Hindlimb muscle (tissue), 1 donor: Measurements from ENCODE around the gene CCP110. TPM values are rescaled to one million over a fixed set of nuclear protein-coding genes. Genes with fewer than 3 reads are reported as not detected.
A peak's percentile ranks its signal among the peaks of the same experiment; 100 is the strongest.

ENCODE experiments used
- DNase-seq: peaks from one replicate; pipeline ENCODE4 v3.0.0-alpha.2; 2013
- polyA plus RNA-seq: library from polyadenylated mRNA; unstranded; fragments of 120-200 nt; gene quantifications from one replicate; pipeline ENCODE4 v1.2.1, GENCODE V29; 2013; ENCODE audit not compliant: insufficient read length

The CCP110 gene
- polyA plus RNA-seq, result 14.2 TPM

GRCh38 chr16:19523559-19524355, at the start of gene CCP110:
CCP110 (plus strand) TSS chr16:19523942; CDS start chr16:19527882, 3,940 bp downstream.
- peak; percentile 94 for DNase-seq

GRCh38 chr16:19474617-19475016, 49.1 kb upstream of the CCP110 start:
- DNase-seq, result no peak

GRCh38 chr16:19478505-19478904, 45.2 kb upstream of the CCP110 start:
- DNase-seq, result no peak

DNA sequence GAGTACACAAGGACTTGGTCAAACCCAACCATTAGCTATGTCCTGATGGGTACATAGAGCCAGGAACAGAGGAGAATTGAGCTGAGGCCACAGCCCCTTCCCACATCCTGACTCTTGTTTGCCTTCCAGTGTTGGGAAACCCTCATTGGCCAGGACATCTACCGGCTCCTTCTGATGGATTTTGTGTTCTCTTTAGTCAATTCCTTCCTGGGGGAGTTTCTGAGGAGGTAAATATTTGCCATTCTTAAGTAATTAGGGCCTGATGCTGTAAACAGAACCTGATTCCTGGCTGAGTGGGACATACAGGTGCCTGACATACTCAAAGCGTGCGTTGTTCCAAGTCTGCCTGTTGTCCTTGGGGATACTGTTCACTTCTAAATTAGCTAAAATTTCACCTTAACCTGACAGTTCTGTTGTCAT, 44.4 kb upstream of the CCP110 start:
- DNase-seq, result no peak

GRCh38 chr16:19481296-19481695, 42.4 kb upstream of the CCP110 start:
- DNase-seq, result no peak

- DNase-seq, result no peak
Measured at GRCh38 chr16:19481769-19482168, 42.0 kb upstream of the CCP110 start.

- no peak for DNase-seq
Measured at GRCh38 chr16:19482291-19482690, 41.5 kb upstream of the CCP110 start.

GRCh38 chr16:19484096-19484495, 39.6 kb upstream of the CCP110 start:
- no peak for DNase-seq

GRCh38 chr16:19485611-19486010, 38.1 kb upstream of the CCP110 start:
- DNase-seq, result no peak

- no peak for DNase-seq
Measured at GRCh38 chr16:19486051-19486450, 37.7 kb upstream of the CCP110 start.

- DNase-seq, result no peak
Measured at GRCh38 chr16:19486750-19487325, 36.9 kb upstream of the CCP110 start.

DNA sequence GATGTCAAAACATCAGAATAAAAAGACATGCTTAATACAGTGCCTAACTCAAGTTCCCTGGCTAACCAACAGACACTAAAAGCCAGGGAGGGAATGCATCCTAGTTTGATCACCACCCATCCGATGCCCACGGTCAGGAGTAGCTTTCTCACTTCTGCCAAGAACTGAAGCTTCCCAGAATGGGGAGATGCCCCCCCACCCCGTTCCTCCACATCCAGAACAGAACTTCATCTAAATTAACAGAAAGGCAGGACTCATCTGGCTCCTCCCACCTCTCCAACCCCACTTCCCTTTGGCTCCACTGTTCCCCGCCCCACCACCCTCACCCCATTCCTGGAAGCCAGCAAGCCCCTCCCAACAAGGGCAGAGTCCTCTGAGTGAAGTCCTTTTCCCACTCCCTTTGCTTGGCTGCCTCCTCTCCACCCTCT, 35.5 kb upstream of the CCP110 start:
- DNase-seq, result no peak

DNA sequence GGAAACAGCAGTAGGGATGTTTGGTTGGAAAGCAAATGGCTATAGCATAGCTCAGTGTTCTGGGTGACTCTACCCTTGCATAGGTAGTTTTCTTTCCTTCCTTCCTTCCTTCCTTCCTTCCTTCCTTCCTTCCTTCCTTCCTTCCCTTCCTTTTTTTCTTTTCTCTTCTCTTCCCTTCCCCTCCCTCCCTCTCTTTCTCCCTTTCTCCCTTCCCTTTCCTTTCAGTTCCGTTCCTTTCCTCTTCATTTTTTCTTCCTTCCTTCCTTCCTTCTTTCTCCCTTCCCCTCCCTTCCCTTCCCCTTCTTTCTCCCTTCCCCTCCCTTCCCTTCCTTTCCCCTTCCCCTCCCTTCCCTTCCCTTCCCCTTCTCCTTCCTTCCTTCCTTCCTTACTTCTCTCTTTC, 33.1 kb upstream of the CCP110 start:
- no peak for DNase-seq

DNA sequence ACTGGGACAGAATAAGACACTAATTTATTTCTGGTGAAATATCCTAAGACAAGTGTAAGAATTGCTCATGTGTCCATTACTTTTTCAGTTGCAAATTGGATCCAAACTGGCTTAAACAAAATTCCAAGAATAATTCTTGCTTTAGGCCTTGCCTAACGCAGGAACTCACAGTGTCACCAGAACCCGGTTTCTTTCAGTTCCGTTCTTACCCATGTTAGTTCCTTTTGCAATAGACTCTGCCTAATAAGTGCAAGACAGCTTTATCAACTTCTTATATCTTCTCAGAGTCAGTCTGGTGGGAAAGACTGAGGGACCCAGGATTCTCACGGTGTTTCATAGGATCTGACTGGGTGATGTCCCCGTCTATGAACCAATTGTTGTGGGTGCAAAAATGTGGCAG, 26.6 kb upstream of the CCP110 start:
- DNase-seq, result no peak

- DNase-seq, result no peak
Measured at GRCh38 chr16:19499006-19499405, 24.7 kb upstream of the CCP110 start.

- DNase-seq, result no peak
Measured at GRCh38 chr16:19499481-19499880, 24.3 kb upstream of the CCP110 start.

GRCh38 chr16:19502395-19503131, 21.2 kb upstream of the CCP110 start:
- peak; percentile 64 for DNase-seq

DNA sequence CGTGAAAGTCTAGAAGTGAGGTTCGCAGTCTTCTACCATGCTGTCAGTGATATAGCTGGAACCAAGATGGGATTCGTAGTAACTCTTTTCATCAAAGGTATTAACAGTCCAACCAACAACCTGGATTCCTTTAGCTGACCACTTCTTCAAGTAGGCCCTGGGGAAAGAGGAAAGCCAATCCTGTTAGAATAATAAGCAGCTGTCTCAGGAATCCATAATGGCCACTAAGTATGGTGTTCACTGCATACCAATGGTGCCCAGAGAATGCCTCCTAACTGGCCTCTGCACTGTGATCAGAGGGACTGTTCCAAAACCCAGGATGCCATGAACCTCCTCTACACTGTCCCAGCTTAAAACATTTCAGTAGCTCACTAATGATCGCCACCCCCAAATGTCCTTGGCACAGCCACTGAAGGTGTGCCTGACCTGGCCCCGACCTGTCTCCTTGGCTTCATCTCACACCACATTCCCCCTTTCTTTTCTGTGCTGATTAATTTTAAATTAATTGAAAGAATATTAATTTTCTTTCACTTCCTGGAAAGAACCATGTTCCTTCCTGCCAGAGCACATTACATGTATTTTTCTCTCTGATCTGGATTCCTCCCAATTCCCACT, 20.2 kb upstream of the CCP110 start:
- DNase-seq, result no peak

DNA sequence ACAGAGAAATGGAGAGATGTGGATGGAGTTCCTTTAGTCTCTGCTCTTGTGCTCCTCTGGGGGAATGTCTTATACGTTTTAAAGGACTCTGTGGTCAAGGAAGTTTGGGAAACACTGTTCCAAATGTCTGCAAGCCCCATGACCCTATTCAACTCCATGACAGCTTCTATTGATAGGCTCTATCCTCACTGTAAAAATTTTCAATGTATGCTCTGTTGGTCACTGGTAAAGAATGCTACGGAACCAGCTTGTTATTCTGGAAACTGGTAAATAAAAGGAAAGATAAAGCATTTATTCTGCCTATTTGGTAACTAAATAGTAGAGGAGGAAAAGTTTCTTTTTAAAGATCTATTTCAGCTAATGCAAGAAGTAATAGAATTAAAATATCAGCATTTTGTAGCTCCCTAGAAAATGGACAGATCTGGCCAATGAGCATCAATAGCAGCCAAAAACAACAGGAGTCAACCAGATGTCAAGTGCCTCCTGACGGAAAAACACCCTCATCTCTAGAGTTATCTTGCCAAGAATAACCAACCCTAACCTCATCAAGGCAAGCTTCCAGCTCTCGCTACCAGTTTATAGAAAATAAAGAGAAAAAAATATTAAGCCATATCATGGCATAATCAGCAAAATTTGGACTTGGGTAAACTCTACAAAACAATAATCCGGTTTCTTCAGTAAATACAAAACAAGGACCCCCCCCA, 18.0 kb upstream of the CCP110 start:
- DNase-seq, result no peak

DNA sequence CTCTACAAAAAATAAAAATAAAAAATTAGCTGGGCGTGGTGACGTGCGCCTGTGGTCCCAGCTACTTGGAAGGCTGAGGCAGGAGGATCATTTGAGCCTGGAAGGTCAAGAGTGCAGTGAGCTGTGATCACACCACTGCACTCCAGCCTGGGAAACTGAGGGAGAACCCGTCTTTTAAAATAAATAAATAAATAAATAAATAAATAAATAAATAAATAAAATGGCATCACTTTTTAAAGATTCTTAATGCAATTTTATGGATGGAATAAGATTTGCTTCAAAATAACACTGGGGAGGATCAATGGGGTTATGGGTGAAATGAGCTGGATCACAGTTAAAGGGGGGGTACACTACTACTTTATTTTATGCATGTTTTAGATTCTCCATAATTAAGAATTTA, 16.8 kb upstream of the CCP110 start:
- DNase-seq, result no peak

- no peak for DNase-seq
Measured at GRCh38 chr16:19507867-19508266, 15.9 kb upstream of the CCP110 start.

GRCh38 chr16:19512297-19512696, 11.4 kb upstream of the CCP110 start:
- DNase-seq, result no peak
